GM18951 (cell line): ENCODE results near the gene POTEC.
"Not testable (repeated sequence)": the region's sequence is repeated elsewhere in the genome, so short reads cannot be mapped to it uniquely, and the experiment has no call there.

Experiments used
- POLR2A ChIP-seq: IDR thresholded peaks from 4 replicates; pipeline ENCODE4 v1.6.1; 2011; ENCODE audit warnings: mild to moderate bottlenecking; ENCODE audit not compliant: insufficient read length, insufficient read depth; ENCODE audit errors: extremely low read depth
- in situ Hi-C: fragments of 300-500 bp; cut with MboI; formaldehyde crosslinking; loops from one replicate; pipeline ENCODE4 v1.12.0; 2022; ENCODE audit warnings: low sequenced_read_pairs, mixed read lengths, inconsistent platforms; ENCODE audit not compliant: unreplicated experiment

Gene POTEC

DNA sequence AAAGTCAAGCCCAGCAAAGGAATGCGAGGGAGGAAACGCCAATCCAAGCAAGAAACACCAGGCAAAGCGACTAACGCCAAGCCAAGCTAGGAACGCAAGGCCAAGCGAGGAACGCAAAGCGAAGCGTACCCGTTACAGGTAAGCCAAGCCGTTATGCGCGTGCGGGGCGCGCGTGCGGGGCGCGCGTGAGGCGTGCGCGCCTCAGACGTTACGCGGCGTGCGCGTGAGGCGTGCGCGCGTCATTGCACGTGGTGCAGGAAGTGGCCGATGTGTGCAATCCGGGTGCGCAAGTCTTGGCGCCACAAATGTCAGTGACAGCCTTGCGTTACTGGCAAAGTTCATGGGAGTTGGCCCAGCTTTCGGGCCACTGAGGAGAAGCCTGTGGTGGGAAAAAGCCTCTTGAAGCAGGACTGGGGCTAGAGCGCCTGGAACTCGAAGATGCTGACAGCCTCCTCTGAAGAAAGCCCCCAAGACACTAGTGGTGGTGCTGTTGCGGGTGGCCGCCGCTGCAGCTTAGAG lies at the start of gene POTEC:
Gene POTEC (minus strand): TSS at position 155 of the 519 bp plus-strand sequence. CDS start 454 bp downstream, outside the sequence.
- in situ Hi-C loops, result not testable (repeated sequence)

DNA sequence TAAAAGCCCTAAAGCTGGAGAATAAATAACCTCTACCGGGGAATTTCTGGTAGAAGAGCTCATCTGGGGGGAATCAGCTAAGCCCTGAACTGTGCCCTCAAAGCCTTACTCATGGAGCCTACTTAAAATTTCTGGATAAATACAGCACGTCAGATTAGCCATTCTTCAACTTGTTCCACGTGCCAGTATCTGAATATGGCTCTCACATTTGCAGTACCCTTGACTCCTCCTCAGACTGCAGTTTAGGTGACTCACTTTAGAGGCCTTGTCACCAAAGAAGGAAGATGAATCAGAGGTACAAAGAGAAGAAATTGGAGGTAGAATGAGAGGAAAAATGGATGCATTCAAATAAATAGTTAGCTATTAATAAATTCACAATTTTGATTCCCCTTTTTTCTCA lies 34.6 kb upstream of the POTEC start:
- in situ Hi-C loops, result no loop called here
- no peak for TF ChIP-seq POLR2A

DNA sequence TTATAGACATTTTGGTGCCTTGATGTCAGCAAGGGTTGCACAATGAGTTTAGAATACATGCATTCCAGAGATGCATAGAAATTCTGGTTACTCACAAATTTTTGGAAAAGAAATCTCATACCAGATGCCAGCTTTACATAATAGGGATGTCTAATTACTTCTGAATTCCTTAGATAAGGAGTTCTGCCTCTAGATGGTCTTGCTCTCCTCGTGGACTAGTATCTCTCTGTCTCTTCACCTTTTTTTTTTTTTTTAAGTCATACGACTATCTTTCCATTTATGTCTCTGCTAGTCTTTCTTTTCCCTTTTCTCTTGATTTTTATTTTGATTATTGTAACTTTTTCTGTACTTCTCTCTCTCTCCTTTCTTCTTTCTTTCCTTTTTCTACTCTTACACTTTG lies 16.1 kb upstream of the POTEC start:
- in situ Hi-C loops, result not testable (repeated sequence)

DNA sequence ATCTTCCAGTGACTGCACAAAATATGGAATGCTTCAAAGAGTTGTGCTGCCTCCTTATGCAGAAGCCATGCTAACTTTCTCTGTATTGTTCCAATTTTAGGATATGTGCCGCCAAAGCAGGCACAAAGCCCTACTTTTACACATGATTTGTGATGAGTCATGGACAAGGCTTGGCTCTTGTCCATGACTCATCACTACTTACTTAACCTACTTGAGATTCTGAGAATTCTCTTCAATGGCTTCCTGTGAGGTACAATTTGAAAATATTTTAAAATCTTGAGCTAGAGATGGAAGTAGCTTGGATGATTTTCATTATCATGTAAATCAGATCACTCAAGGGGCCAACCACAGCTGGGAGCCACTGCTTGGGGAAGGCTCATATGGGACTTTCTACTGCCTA lies 11.7 kb downstream of the POTEC start:
- in situ Hi-C loops, result not testable (repeated sequence)

DNA sequence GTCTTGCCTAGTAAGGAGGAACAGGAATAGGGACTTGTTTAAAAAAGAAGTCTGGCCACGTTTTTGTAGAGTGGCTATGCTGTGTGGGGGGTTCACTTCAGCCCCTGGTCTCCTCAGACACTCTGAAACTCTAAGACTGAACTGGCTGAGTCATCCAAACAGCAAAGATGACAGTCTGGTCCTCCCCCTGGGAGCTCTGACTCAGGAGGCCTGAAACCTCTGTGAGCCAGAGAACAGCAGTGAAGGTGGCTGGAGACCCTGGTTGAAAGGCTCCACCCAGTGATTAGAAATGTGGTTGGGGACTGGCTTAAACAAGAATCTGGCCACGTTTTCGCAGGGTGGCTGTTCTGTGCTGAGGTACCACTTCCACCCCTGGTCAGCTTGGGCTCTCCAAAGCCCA lies 32.7 kb downstream of the POTEC start:
- in situ Hi-C loops, result not testable (repeated sequence)

DNA sequence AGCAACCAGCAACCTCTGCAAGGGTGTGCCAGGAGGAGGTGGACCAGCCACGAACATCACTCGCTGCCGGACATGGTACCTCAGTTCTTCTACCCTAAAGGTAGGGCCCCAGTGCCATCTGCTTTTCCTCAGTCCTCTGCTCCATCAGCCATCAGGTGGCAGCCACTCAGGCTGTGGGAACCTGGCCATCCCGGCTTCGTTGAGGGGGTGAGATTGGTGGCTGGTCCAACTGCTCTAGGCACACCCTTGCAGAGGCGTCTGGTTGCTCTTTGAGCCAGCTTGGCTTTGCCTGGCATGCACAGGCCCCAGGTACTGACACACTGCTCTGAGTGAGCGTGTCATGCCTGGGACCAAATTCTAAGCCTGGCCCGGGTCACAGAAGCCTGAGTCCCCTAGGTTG lies 39.7 kb downstream of the POTEC start:
- in situ Hi-C loops, result not testable (repeated sequence)

DNA sequence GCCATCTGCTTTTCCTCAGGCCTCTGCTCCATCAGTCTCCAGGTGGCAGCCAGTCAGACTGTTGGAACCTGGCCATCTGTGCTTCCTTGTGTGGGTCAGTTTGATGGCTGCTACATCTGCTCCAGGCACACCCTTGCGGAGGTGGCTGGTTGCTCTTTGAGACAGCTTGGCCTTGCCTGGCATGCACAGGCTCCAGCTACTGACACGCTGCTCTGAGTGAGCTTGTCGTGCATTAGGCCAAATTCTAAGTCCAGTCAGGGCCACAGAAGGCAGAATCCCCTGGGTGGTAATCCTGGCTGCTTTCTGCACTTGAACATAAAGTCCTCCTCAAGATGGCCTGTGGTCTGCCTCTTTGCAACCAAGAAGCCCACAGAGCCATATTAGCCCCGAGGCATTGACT lies 41.5 kb downstream of the POTEC start:
- in situ Hi-C loops, result not testable (repeated sequence)

DNA sequence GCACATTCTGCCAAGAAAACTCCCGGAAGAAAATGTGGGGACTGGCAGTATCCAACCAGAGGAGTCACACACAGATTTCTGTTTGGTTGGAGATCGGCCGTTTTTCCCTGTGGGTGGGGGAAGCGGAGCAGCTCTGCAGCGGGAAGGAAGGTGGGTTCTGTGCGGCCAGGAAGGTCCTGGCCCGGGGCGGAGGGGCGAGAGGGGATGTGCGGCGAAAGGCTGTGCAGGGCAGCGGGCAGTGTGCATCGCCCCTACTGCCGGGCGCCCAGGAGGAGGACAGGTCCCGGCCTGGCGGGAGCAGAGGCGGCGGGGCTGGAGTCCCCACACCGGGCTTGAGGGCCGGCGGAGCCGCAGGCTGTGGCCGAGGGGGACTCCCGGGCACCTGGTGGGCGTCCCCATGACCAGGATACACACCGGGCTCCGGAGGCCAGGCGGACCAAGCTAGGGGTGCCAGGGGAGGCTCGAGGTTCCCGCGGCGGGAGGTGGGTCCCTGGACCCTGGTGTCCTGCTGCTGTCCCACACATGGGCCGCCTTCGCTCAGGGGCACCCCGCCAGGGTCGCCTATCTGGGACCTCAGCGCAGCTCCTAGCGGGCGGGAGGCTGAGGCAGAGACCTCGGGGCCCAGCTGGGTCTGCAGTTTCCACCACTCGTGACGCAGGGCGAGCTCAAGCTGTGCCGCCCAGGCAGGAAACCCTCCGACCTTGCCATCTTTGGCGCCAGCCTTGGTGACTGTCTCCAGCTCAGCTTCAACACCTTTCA lies 54.0 kb downstream of the POTEC start:
- in situ Hi-C loops, result not testable (repeated sequence)

DNA sequence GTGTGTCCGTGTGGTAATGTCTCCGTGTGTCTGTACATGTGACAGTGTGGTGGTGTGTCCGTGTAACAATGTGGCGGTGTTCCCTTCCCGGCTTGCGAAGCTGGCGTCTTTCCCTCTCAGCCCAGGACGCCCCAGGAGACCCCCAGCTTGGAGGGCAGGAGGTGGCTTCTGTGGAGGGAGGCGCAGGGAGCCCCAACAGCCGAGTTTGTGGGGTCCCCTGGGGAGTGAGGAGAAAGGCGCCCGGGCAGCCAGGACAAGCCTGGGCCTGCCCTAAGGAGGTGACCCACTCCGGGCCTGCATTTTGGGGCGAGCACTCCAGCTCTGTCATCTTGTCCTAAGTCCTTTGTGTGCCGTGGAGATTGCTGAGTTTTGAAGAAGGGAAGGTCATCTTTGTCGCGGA lies 54.6 kb downstream of the POTEC start:
- in situ Hi-C loops, result not testable (repeated sequence)

DNA sequence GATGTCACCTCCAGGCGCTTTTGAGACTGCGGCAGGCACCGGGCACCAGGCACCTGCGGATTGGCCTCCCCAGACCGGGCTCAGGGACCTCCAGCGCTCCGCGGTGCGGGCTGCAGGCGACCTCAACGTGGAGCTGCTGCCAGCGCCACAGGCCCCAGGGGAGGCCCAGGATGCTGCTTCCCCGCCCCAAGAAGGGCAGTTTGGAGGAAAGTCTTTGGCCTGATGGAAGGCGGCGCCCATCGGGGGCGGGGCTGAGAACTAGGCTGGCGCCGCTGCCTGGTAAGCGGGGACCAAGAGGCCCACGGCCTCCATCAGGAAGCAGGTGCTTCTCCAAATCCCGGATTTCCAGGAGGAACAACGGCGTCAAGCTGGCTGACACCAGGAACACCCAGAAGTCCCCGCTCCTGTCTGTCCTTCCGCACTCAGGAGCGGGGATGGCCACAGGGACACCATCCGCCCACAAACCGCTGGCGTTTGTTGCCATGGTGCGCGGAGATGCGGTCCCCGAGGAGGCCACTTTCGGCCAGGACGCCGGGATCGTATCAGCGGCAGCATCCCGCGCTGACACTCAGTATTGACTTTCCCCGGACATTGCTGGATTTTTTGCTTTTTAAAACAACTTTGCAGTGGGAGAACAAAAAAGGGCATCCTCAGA lies 56.3 kb downstream of the POTEC start:
- in situ Hi-C loops, result not testable (repeated sequence)

DNA sequence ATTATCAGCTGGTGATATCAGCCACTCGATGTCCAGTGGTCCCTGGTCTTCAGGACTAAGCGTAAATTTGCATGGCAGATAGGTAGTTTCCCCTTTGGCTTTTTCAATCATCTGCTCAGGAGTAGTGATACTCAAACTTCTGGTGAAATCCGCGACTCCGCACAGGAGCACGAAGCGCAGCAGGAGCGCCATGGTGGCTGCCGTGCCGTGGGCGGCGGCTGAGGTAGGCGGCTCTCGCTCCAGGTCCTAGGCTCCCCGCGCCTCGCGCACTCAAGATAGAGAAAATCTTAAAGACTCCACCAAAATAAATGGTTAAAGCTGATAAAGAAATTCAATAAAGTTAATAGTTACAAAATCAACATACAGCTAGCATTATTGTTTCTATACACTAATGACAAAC lies 64.3 kb downstream of the POTEC start:
- in situ Hi-C loops, result not testable (repeated sequence)

DNA sequence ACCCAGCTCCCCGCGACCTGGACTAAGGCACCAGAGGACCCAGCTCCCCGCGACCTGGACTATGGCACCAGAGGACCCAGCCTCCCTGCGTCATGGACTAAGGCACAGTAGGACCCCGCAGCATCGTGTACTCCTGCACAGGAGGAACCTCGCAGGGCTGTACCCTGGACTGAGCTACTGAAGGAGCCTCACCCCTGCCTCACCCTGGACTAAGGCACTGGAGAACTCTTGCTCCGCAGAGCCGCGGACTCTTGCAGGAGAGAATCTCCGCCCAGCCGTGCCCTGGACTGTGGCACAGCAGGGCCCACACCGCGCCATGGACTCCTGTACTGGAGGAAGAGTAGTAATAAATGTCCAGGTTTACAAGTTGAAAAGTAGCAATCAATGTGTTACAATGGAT lies 67.9 kb downstream of the POTEC start:
- in situ Hi-C loops, result not testable (repeated sequence)

DNA sequence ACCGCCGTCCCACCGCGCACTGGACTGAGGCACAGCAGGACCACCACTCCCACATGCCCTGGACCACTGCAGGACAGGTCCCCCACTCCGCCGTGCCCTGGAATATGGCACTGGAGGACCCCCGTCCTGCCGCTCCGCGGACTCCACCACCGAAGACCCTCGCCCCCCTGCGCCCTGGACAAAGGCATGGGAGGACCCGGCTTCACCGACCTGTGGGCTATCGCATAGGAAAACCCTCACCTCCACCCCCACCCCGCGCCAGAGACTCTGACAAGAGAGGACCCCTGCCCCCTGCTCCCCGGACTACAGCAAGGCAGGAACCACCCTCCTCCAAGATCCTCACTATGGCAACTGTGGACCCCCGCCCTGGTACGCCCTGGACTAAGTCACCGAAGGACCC lies 68.6 kb downstream of the POTEC start:
- in situ Hi-C loops, result not testable (repeated sequence)

DNA sequence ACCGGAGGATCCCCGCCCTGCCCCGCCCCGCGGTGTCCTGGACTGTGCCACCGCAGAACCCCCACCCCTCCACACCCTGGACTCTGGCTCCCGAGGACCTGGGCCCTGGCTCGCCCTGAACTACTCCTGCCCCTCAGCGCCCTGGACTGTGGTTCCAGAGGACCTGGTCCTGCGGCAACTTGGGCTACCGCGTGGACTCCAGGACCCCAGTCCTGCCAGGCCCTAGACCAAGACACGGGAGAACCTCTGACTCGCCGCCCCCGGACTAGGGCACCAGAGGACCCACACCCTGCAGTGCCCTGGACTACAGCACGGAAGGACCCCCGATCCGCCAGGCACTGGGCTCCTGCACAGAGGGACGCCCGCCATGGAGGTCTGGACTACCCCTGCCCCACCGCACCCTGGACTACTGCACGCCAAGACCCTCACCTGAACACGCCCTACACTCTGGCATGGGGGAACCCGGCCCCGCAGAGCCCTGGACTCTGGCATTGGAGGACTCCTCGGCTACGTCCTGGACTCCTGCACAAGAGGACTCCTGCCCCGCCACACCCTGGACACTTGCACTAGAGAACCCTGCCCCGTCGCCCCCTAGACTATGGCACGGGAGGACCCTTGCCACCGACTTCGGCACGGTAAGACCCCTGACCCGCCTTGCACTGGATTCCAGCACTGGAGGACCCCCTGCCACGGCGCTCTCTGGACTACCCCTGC lies 69.2 kb downstream of the POTEC start:
- in situ Hi-C loops, result not testable (repeated sequence)

DNA sequence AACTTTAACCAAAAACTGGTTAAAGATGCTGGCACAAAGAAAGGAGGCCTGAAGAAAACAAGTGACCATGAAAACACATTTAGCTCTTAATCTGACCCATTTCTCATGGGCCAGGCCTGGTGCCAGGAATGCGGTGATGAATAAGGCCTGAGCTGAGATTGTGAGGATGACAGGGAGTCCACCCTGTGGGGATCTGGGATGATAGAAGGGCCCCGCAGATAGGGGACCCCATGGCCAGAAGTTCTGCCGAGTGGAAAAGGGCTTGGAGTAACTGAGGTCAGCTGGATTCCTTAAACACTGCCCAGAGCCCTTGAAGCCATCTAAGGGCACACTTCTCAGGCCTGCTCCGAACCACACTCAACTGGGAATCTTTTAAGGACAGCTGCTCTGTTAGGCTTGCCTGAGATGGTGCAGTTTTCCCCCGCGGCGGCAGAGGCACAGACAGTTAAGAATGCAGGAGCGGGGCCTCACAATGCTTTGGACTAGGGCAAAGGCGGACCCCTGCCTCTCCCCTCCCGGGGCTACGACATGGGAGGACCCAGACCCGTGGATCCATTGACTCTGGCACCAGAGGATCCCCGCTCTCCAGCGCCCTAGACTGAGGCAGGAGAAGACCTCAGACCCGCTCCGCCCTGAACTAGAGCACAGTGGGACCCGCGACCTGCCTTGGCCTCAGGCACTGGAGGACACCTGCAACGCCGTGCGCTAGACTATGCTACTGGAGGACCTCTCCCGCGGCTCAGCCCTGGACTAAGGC lies 70.0 kb downstream of the POTEC start:
- in situ Hi-C loops, result not testable (repeated sequence)

DNA sequence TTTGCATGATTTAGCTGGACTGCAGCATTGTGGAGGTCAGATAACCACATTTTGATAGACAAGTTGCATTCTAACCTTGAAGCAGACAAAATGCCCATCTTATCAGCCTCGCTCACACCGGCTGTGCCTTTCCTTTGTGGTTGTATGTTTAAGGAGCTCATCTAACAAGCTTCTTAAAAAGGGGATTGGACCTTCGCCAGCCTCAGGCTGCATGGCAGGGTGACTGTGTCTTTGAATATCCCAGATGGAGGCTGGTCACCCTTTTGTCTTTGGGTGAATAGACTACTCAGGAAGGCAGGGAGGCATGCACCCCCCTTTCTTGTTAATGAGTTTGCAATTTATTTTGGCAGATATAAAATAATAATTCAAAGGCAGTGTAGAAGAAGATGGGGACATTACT lies 72.1 kb downstream of the POTEC start:
- in situ Hi-C loops, result not testable (repeated sequence)

DNA sequence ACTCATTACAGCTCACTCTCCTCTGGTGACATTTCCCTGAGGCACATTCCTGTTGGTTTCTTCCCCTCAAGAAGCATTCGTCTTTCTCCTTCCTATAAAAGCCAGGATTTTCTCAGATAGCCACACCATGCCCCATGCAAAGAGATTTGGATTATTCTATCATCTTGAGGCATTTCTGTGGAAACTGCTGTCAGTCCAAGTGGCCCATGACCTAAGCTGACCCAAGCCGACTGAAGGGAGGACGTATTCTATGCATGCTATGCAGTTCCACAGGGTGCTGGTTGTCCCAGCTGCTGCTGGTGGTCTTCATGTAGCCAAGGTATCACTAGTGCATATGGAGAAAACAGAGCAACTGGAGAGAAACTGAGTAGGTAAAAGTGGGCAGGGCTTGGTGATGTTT lies 73.0 kb downstream of the POTEC start:
- in situ Hi-C loops, result not testable (repeated sequence)

DNA sequence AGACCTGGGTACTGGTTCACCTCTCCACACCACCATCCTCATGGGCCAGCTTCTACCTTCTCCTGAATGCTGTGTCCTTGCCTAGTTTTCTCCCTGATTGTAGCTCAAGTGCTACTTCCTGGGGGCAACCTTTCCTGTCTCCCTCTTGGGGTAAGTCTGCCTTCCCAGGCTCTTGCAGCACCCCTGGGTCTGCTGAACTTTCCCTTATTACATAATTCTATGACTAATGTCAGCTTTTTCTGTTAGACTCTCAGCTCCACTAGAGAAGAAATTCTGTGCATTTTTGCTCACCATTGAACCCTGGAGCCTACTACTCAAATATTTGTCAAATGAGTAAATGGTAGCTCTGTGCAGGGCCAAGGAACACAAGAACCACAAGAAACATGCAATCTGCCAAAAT lies 73.4 kb downstream of the POTEC start:
- in situ Hi-C loops, result not testable (repeated sequence)

DNA sequence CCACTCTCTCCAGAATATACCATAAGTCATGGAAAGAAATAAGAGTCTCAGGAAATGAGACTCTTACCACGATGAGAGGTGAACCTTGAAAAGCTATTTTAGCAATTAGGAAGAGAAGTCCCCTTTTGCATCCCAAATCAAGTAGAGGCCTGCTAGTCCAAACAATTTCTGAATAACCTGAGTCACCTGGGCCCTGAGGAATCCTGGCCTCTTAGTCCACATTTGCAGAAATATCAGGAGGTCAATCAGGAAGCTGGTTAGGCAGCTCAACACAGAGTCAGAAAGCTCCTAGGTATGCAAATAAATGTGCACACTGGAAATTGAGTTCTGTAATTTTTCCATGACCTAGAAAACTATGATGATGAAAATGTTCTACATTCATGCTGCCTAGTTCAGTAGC lies 77.4 kb downstream of the POTEC start:
- in situ Hi-C loops, result not testable (repeated sequence)
